HEK293 (cell line): ENCODE data around the gene BACE1-AS.

Experiments used
- CTCF ChIA-PET: fragments of 350-600 bp; formaldehyde crosslinking; extraction: SDS; loops from one replicate; lab custom pipeline; 2021; ENCODE audit warnings: antibody characterized with exemption; lab: Yijun Ruan, JAX
- POLR2A ChIA-PET: fragments of 300-600 bp; formaldehyde crosslinking; extraction: SDS; loops from one replicate; lab custom pipeline; 2020; ENCODE audit warnings: antibody characterized with exemption, inconsistent platforms; lab: Yijun Ruan, JAX
- H3K27ac ChIP-seq: fragments of 200-500 bp; sonication (Bioruptor generic); 2 replicates; pipeline ENCODE4 v1.5.1; 2014; ENCODE audit warnings: low read depth, low read length, control low read depth, inconsistent platforms; ENCODE audit errors: extremely low read depth
- H3K36me3 ChIP-seq, 2 experiments: fragments of 200-500 bp in 1 of 2; sonication (Bioruptor generic) in 1 of 2; 1 replicate in 1 of 2; 2 replicates in 1 of 2; pipeline ENCODE4 v1.5.1; 2014 to 2017; ENCODE audit warnings: inconsistent platforms in 2 of 2, low read length in 2 of 2; ENCODE audit not compliant: control insufficient read depth in 2 of 2, insufficient read depth in 1 of 2
- H3K4me1 ChIP-seq: fragments of 200-500 bp; sonication (Bioruptor generic); 2 replicates; pipeline ENCODE4 v1.5.1; 2014; ENCODE audit warnings: mild to moderate bottlenecking, low read length, inconsistent platforms; ENCODE audit not compliant: control insufficient read depth, insufficient read depth
- H3K4me3 ChIP-seq: 2 replicates; pipeline ENCODE4 v1.5.1; 2011; ENCODE audit warnings: low read depth, mild to moderate bottlenecking, control low read depth, low read length, moderate library complexity
- H3K9me3 ChIP-seq: fragments of 200-500 bp; sonication (Bioruptor generic); 2 replicates; pipeline ENCODE4 v1.5.1; 2014; ENCODE audit warnings: low read depth, low read length, inconsistent platforms; ENCODE audit not compliant: control insufficient read depth, insufficient read depth
- EGR2 ChIP-seq: fragments of 450-650 bp; formaldehyde crosslinking; IDR thresholded peaks from 2 replicates; pipeline ENCODE4 v1.5.1; 2016; ENCODE audit warnings: low read depth, missing biosample characterization, missing genetic modification characterization
- GLI4 ChIP-seq: fragments of 450-650 bp; formaldehyde crosslinking; IDR thresholded peaks from 2 replicates; pipeline ENCODE4 v1.5.1; 2016; ENCODE audit warnings: missing biosample characterization, missing genetic modification characterization
- HOXD13 ChIP-seq: sonication (generic); formaldehyde crosslinking; IDR thresholded peaks from 2 replicates; pipeline ENCODE4 v1.8.0; 2022; ENCODE audit warnings: missing genetic modification reagents, borderline replicate concordance
- IKZF3 ChIP-seq: fragments of 450-650 bp; IDR thresholded peaks from 2 replicates; pipeline ENCODE4 v1.5.0; 2018; ENCODE audit warnings: missing biosample characterization, mild to moderate bottlenecking, missing genetic modification characterization, moderate library complexity
- KLF16 ChIP-seq: fragments of 450-650 bp; formaldehyde crosslinking; IDR thresholded peaks from 2 replicates; pipeline ENCODE4 v1.5.1; 2017; ENCODE audit warnings: missing biosample characterization, missing genetic modification characterization
- REPIN1 ChIP-seq: fragments of 450-650 bp; formaldehyde crosslinking; IDR thresholded peaks from 2 replicates; pipeline ENCODE4 v1.5.1; 2017; ENCODE audit warnings: missing biosample characterization, missing genetic modification characterization, low read depth
- ZFHX2 ChIP-seq: fragments of 450-650 bp; formaldehyde crosslinking; conservative IDR thresholded peaks from 2 replicates; pipeline ENCODE4 v1.5.1; 2016; ENCODE audit warnings: missing biosample characterization, missing genetic modification characterization
- ZNF292 ChIP-seq: fragments of 450-650 bp; formaldehyde crosslinking; IDR thresholded peaks from 2 replicates; pipeline ENCODE4 v1.5.1; 2016; ENCODE audit warnings: low read depth, missing biosample characterization, missing genetic modification characterization, borderline replicate concordance
- ZNF341 ChIP-seq: fragments of 450-650 bp; formaldehyde crosslinking; IDR thresholded peaks from 2 replicates; pipeline ENCODE4; 2016; ENCODE audit warnings: low read depth, missing biosample characterization, missing genetic modification characterization
- ZNF416 ChIP-seq: fragments of 450-650 bp; formaldehyde crosslinking; IDR thresholded peaks from 2 replicates; pipeline ENCODE4 v1.5.1; 2016; ENCODE audit warnings: missing biosample characterization, missing genetic modification characterization
- ZNF529 ChIP-seq: fragments of 450-650 bp; formaldehyde crosslinking; IDR thresholded peaks from 2 replicates; pipeline ENCODE4 v1.5.1; 2017; ENCODE audit warnings: missing genetic modification characterization, missing biosample characterization; ENCODE audit not compliant: insufficient replicate concordance
- ZNF544 ChIP-seq: fragments of 450-650 bp; formaldehyde crosslinking; IDR thresholded peaks from 2 replicates; pipeline ENCODE4 v1.5.0; 2017; ENCODE audit warnings: missing biosample characterization, missing genetic modification characterization
- ZNF585B ChIP-seq: fragments of 450-650 bp; formaldehyde crosslinking; IDR thresholded peaks from 2 replicates; pipeline ENCODE4 v1.5.1; 2016; ENCODE audit warnings: missing biosample characterization, missing genetic modification characterization
- ZNF707 ChIP-seq: fragments of 450-650 bp; formaldehyde crosslinking; IDR thresholded peaks from 2 replicates; pipeline ENCODE4 v1.5.1; 2016; ENCODE audit warnings: missing biosample characterization, missing genetic modification characterization
- ZNF768 ChIP-seq: fragments of 450-650 bp; formaldehyde crosslinking; IDR thresholded peaks from 2 replicates; pipeline ENCODE4 v1.5.1; 2018; ENCODE audit warnings: missing biosample characterization, mild to moderate bottlenecking, missing genetic modification characterization
- ZSCAN30 ChIP-seq: fragments of 450-650 bp; IDR thresholded peaks from 2 replicates; pipeline ENCODE4 v1.5.1; 2018; ENCODE audit warnings: missing biosample characterization, mild to moderate bottlenecking, missing genetic modification characterization, moderate library complexity
- TF ChIP-seq, protein P1 (sequence below): fragments of 450-650 bp; formaldehyde crosslinking; IDR thresholded peaks from 2 replicates; pipeline ENCODE4 v1.5.0; 2017; ENCODE audit warnings: missing biosample characterization, missing genetic modification characterization, borderline replicate concordance

BACE1-AS gene

DNA sequence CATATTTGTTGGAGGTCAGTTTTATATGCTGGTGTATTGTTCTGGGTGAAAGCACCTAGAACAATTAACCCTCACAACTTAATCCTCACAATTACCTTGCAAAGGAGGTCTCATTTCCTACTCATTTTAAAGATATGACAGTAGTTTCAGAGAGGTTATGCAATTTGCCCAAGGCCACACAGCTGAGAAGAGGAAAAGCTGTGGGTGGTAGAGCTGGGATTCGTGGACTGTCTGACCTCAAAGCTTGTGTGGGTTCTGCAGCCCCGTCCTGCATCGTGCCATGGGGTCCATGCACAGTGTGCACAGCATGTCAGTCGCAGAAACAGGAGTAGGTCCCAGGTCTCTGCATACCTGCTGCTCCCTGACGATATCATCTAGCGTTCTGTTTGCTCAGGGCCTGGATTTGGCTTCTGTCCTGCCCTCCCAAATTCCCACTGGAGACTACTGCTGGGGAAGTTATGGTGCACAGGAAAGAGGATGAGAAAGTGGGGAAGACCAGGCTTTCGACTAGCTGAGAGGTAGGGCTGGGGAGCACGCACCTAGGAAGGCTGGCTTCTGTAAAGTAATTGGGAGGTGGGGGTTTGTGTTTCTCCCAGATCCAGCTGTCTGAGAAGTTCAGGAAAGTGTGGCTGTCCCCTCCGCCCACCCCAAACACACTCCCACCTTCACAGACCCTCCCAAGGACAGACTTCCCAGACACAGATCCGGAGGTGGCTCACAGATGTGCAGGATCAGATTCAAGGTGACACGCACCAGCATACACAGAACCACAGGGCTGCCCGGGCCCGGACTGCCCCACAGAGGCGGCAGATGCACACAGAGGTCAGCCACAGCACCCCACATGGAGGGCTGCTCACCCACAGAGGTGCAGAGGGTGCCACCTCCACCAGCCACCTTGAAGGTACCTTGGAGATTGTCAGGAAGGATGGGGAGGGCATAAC, 23.0 kb downstream of the BACE1-AS start:
- H3K4me3 ChIP-seq = peak overlapping the region; percentile 82; the same call in 1 of the 2 replicates
- H3K27ac ChIP-seq = no peak overlapping the region
- peak; percentile 74 for TF ChIP-seq ZFHX2 (tag by site-specific recombination)
- TF ChIP-seq ZNF768 (tag by site-specific recombination) = 0 out of 2 replicates have a peak, but pooled peaks have one; percentile 36
- peak; percentile 52; the same call in 1 of the 2 replicates for TF ChIP-seq EGR2 (tag by site-specific recombination)
- no peak for TF ChIP-seq HOXD13 (CRISPR knock-in tag)
- peaks cover 8% of the 10 kb centered on the region; the same call in 1 of the 2 replicates for H3K4me1 ChIP-seq
- H3K36me3 ChIP-seq = peaks cover 0 to 8% of the 10 kb centered on the region in 2 experiments; a peak in 1 of 3 replicates
- ChIA-PET CTCF (no interaction called here), POLR2A (interaction anchor here (0.7 to 2.7 kb wide), 3 partner anchors 11 to 199 kb away, joined by 3 to 19 read pairs (median 4); partner anchors contain the start of gene CEP164)
- no peaks in the 10 kb centered on the region for H3K9me3 ChIP-seq

DNA sequence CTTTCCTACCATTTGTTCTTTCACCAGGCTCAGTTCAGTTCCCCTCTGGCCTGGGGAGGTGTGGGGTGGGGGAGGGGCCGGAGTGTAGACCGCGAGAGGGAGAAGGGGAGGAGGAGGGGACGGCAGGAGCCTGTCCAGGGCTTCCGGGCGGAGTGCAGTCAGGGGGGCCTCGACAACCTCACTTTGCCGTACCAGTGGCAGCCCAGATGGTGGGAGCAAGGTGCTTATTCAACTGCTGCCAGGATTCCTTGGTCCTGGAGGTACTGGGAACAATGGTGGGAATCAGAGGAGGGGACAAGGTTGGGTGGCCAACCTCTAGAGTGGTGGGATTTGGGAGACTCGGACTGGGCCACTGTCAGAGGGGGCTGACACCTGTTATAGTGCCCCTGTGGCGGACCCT, 23.7 kb downstream of the BACE1-AS start:
- H3K36me3 ChIP-seq = peaks cover 0 to 8% of the 10 kb centered on the region in 2 experiments; a peak in 1 of 3 replicates
- no peak overlapping the region for H3K27ac ChIP-seq
- H3K4me1 ChIP-seq = peaks cover 8% of the 10 kb centered on the region; the same call in 1 of the 2 replicates
- ChIA-PET POLR2A (interaction anchor here (0.7 to 2.7 kb wide), 4 partner anchors 12 to 198 kb away, joined by 3 to 19 read pairs (median 5); partner anchors contain the start of genes CEP164, PCSK7 and RNF214), CTCF (interaction anchor here (1.2 to 1.4 kb wide), 2 partner anchors 29 to 90 kb away, joined by 3 to 8 read pairs; no protein-coding TSS in a partner anchor)
- peak overlapping the region; percentile 82 for H3K4me3 ChIP-seq
- H3K9me3 ChIP-seq = no peaks in the 10 kb centered on the region
- TF ChIP-seq KLF16 (tag by site-specific recombination) = no peak
- TF ChIP-seq REPIN1 = no peak
- no peak for TF ChIP-seq ZNF416 (tag by site-specific recombination)
- TF ChIP-seq, protein P1, sequence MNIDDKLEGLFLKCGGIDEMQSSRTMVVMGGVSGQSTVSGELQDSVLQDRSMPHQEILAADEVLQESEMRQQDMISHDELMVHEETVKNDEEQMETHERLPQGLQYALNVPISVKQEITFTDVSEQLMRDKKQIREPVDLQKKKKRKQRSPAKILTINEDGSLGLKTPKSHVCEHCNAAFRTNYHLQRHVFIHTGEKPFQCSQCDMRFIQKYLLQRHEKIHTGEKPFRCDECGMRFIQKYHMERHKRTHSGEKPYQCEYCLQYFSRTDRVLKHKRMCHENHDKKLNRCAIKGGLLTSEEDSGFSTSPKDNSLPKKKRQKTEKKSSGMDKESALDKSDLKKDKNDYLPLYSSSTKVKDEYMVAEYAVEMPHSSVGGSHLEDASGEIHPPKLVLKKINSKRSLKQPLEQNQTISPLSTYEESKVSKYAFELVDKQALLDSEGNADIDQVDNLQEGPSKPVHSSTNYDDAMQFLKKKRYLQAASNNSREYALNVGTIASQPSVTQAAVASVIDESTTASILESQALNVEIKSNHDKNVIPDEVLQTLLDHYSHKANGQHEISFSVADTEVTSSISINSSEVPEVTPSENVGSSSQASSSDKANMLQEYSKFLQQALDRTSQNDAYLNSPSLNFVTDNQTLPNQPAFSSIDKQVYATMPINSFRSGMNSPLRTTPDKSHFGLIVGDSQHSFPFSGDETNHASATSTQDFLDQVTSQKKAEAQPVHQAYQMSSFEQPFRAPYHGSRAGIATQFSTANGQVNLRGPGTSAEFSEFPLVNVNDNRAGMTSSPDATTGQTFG (tag by site-specific recombination) = no peak
- TF ChIP-seq ZNF292 (tag by site-specific recombination) = no peak
- no peak for TF ChIP-seq ZNF707 (tag by site-specific recombination)
- no peak for TF ChIP-seq ZNF585B (tag by site-specific recombination)
- TF ChIP-seq ZNF544 = no peak
- TF ChIP-seq ZNF529 (tag by site-specific recombination) = no peak
- TF ChIP-seq ZNF341 = peak; percentile 44
- TF ChIP-seq ZSCAN30 (tag by site-specific recombination) = 0 out of 2 replicates have a peak, but pooled peaks have one; percentile 51
- 0 out of 2 replicates have a peak, but pooled peaks have one; percentile 16 for TF ChIP-seq IKZF3 (tag by site-specific recombination)
- TF ChIP-seq GLI4 (tag by site-specific recombination) = no peak
- TF ChIP-seq, all 188 proteins: peak for 3
